ENCODE results near the gene SH3BP2. TPM values are rescaled to one million over a fixed set of nuclear protein-coding genes. Genes with fewer than 3 reads are reported as not detected.

SH3BP2 gene
- total and polyA plus RNA-seq, 10 of the 15 experiments (the other 5 are each of a cell fraction or from before 2014, with no cell fraction given) = 1.1 to 61.8 (median 23.9) TPM

DNA sequence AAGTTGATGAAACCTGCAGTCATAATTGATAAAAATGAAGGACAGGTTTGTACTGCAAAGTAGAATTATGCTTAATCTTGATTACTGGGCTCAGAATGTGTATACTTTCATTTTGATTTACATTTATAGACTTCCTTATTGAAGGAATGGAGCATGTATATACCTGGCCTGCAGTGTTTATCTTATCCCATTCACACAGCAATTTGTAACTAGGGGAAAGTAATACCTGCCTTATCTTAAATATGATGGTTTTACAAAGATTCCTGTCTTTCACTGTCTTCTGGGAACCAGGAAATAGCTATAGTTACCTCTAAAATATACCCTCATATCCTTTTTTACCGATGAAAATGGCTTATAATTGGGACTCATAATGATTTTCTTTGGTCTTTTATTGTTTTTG, 80.4 kb downstream of the SH3BP2 start (continued):
- TF ChIP-seq, protein P1, sequence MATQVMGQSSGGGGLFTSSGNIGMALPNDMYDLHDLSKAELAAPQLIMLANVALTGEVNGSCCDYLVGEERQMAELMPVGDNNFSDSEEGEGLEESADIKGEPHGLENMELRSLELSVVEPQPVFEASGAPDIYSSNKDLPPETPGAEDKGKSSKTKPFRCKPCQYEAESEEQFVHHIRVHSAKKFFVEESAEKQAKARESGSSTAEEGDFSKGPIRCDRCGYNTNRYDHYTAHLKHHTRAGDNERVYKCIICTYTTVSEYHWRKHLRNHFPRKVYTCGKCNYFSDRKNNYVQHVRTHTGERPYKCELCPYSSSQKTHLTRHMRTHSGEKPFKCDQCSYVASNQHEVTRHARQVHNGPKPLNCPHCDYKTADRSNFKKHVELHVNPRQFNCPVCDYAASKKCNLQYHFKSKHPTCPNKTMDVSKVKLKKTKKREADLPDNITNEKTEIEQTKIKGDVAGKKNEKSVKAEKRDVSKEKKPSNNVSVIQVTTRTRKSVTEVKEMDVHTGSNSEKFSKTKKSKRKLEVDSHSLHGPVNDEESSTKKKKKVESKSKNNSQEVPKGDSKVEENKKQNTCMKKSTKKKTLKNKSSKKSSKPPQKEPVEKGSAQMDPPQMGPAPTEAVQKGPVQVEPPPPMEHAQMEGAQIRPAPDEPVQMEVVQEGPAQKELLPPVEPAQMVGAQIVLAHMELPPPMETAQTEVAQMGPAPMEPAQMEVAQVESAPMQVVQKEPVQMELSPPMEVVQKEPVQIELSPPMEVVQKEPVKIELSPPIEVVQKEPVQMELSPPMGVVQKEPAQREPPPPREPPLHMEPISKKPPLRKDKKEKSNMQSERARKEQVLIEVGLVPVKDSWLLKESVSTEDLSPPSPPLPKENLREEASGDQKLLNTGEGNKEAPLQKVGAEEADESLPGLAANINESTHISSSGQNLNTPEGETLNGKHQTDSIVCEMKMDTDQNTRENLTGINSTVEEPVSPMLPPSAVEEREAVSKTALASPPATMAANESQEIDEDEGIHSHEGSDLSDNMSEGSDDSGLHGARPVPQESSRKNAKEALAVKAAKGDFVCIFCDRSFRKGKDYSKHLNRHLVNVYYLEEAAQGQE (IDR thresholded peaks at IDR 0.05; ENCODE audit: low read depth, low read length) = no peak
- TF ChIP-seq TARDBP (IDR thresholded peaks at IDR 0.05; ENCODE audit: borderline replicate concordance) = no peak
- TF ChIP-seq EZH2 (IDR thresholded peaks at IDR 0.05; ENCODE audit: borderline replicate concordance, control insufficient read depth, low read depth, low read length) = no peak
- TF ChIP-seq GATAD2B (conservative IDR thresholded peaks at IDR 0.05; ENCODE audit: low read depth) = no peak
- TF ChIP-seq FOXK2 (IDR thresholded peaks at IDR 0.05) = no peak

DNA sequence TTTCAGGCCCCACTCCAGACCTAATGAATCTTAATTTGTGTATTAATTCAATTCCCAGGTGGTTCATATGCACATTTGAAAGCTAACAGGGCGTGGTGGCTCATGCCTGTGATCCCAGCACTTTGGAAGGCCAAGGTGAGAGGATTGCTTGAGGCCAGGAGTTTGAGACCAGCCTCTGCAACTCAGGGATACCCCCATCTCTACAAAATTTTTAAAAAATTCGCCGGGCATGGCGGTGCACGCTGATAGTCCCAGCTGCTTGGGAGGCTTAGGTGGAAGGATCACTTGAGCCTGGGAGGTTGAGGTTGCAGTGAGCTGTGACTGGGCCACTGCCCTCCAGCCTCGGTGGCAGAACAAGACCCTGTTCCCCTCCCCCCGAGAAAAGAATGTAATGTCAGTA, 82.0 kb downstream of the SH3BP2 start:
- no peaks in the 10 kb centered on the region for H3K9me3 ChIP-seq (replicated peaks; ENCODE audit: control insufficient read depth, insufficient read depth, low read length)
- H3K27ac ChIP-seq (ENCODE audit: control insufficient read depth, insufficient read depth) = no peak overlapping the region
- ATAC-seq = no peak
- H3K4me1 ChIP-seq (ENCODE audit: control insufficient read depth, insufficient read depth, low read length) = no peaks in the 10 kb centered on the region
- peaks cover 20% of the 10 kb centered on the region for H3K79me2 ChIP-seq (ENCODE audit: control insufficient read depth, insufficient read depth, low read length)
- H2AFZ ChIP-seq (ENCODE audit: control insufficient read depth, low read depth, low read length) = no peak overlapping the region
- no peaks in the 10 kb centered on the region for H3K27me3 ChIP-seq (replicated peaks in 1 of 2; ENCODE audit: control insufficient read depth in 2 of 2, insufficient read depth in 2 of 2, low read length in 1 of 2)
- FAIRE-seq = no peak
- ChIA-PET CTCF (interaction anchor here (0.7 kb wide), 1 partner anchor 9 kb away, joined by 3 read pairs; no protein-coding TSS in a partner anchor), POLR2A (no interaction called here), SMC1A (ENCODE audit: uncharacterized antibody, unreplicated experiment) (no interaction called here), RAD21 (ENCODE audit: unreplicated experiment) (no interaction called here)
- no peaks in the 10 kb centered on the region for H4K20me1 ChIP-seq (ENCODE audit: control insufficient read depth, insufficient read depth)
- no peak for DNase-seq (ENCODE audit: low read depth, low spot score)
- no peak overlapping the region for H3K4me3 ChIP-seq
- intact Hi-C loops (cut with micrococcal nuclease; ENCODE audit: unreplicated experiment) = no loop called here
- H3K4me2 ChIP-seq (ENCODE audit: control insufficient read depth, insufficient read depth) = no peak overlapping the region
- 88% methylated on average over 7 of the region's 7 CpGs for WGBS (ENCODE audit: insufficient coverage, insufficient replicate concordance, low lambda C conversion rate, missing lambda C conversion rate)
- BruUV-seq (replicated peaks) = no TSS peak
- peaks cover 5 to 8% of the 10 kb centered on the region in 2 experiments; a peak in 3 of 4 replicates for H3K36me3 ChIP-seq (ENCODE audit: control insufficient read depth in 2 of 2, insufficient read depth in 2 of 2, low read length in 1 of 2)
- no peak overlapping the region for H3K9ac ChIP-seq (ENCODE audit: control insufficient read depth, insufficient read depth, low read length)
- in situ Hi-C loops (cut with MboI) = no loop called here
- TF ChIP-seq, protein P2, sequence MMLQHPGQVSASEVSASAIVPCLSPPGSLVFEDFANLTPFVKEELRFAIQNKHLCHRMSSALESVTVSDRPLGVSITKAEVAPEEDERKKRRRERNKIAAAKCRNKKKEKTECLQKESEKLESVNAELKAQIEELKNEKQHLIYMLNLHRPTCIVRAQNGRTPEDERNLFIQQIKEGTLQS (IDR thresholded peaks at IDR 0.05; ENCODE audit: borderline replicate concordance, extremely low read depth, low read depth, low read length) = no peak
- TF ChIP-seq TCF12 (IDR thresholded peaks at IDR 0.05; ENCODE audit: low read depth, low read length) = no peak
- no peak for TF ChIP-seq SREBF1 (IDR thresholded peaks at IDR 0.05; ENCODE audit: low read length)
- TF ChIP-seq, protein P3, sequence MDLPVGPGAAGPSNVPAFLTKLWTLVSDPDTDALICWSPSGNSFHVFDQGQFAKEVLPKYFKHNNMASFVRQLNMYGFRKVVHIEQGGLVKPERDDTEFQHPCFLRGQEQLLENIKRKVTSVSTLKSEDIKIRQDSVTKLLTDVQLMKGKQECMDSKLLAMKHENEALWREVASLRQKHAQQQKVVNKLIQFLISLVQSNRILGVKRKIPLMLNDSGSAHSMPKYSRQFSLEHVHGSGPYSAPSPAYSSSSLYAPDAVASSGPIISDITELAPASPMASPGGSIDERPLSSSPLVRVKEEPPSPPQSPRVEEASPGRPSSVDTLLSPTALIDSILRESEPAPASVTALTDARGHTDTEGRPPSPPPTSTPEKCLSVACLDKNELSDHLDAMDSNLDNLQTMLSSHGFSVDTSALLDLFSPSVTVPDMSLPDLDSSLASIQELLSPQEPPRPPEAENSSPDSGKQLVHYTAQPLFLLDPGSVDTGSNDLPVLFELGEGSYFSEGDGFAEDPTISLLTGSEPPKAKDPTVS (IDR thresholded peaks at IDR 0.05; ENCODE audit: low read depth, low read length) = no peak
- no peak for TF ChIP-seq BMI1 (IDR thresholded peaks at IDR 0.05; ENCODE audit: borderline replicate concordance)
- TF ChIP-seq RFX5 (IDR thresholded peaks at IDR 0.05; ENCODE audit: low read depth, low read length) = no peak
- TF ChIP-seq, protein P4, sequence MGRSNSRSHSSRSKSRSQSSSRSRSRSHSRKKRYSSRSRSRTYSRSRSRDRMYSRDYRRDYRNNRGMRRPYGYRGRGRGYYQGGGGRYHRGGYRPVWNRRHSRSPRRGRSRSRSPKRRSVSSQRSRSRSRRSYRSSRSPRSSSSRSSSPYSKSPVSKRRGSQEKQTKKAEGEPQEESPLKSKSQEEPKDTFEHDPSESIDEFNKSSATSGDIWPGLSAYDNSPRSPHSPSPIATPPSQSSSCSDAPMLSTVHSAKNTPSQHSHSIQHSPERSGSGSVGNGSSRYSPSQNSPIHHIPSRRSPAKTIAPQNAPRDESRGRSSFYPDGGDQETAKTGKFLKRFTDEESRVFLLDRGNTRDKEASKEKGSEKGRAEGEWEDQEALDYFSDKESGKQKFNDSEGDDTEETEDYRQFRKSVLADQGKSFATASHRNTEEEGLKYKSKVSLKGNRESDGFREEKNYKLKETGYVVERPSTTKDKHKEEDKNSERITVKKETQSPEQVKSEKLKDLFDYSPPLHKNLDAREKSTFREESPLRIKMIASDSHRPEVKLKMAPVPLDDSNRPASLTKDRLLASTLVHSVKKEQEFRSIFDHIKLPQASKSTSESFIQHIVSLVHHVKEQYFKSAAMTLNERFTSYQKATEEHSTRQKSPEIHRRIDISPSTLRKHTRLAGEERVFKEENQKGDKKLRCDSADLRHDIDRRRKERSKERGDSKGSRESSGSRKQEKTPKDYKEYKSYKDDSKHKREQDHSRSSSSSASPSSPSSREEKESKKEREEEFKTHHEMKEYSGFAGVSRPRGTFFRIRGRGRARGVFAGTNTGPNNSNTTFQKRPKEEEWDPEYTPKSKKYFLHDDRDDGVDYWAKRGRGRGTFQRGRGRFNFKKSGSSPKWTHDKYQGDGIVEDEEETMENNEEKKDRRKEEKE (IDR thresholded peaks at IDR 0.05) = no peak
- no peak for TF ChIP-seq MTA2 (IDR thresholded peaks at IDR 0.05; ENCODE audit: low read depth)
- TF ChIP-seq ZNF274 (IDR thresholded peaks at IDR 0.05; ENCODE audit: insufficient read depth, insufficient read length) = no peak
